Measurements from ENCODE around the gene B3GALT5. TPM values are rescaled to one million over a fixed set of nuclear protein-coding genes. Genes with fewer than 3 reads are reported as not detected.

The B3GALT5 gene
- total RNA-seq, 2 donors from 2014 or later: 0.64 to 1.2 TPM

GRCh38 chr21:39633770-39634181 is 21.0 kb downstream of the B3GALT5 start:
- Histone ChIP-seq H3K27me3 (replicated peaks; ENCODE audit: insufficient read depth) (no peaks in the 10 kb centered on the region), H3K4me3 (no peak overlapping the region), H3K4me1 (replicated peaks) (no peaks in the 10 kb centered on the region), H3K27ac (no peak overlapping the region), H3K9me3 (no peaks in the 10 kb centered on the region), H3K36me3 (no peaks in the 10 kb centered on the region)
- TF ChIP-seq POLR2A (IDR thresholded peaks at IDR 0.05) (no peak), CTCF (IDR thresholded peaks at IDR 0.05) (no peak), POLR2AphosphoS5 (IDR thresholded peaks at IDR 0.05) (no peak)
- intact Hi-C loops (cut with DNase I): no loop called here
- no peak for DNase-seq (ENCODE audit: low spot score)
- WGBS: 57% methylated on average over 5 of the region's 5 CpGs

- Histone ChIP-seq H3K4me3 (no peak overlapping the region), H3K4me1 (replicated peaks) (no peaks in the 10 kb centered on the region), H3K27ac (no peak overlapping the region), H3K36me3 (no peaks in the 10 kb centered on the region), H3K27me3 (replicated peaks; ENCODE audit: insufficient read depth) (no peaks in the 10 kb centered on the region), H3K9me3 (no peaks in the 10 kb centered on the region)
- WGBS: 95% methylated on average over 10 of the region's 10 CpGs
- DNase-seq (ENCODE audit: low spot score): no peak
- intact Hi-C loops (cut with DNase I): no loop called here
- TF ChIP-seq POLR2AphosphoS5 (IDR thresholded peaks at IDR 0.05): no peak
- no peak for TF ChIP-seq CTCF (IDR thresholded peaks at IDR 0.05)
- TF ChIP-seq POLR2A (IDR thresholded peaks at IDR 0.05): no peak
Measured at GRCh38 chr21:39634507-39634906, 21.8 kb downstream of the B3GALT5 start.

GRCh38 chr21:39637197-39637970 is 24.6 kb downstream of the B3GALT5 start:
- Histone ChIP-seq H3K9me3 (no peaks in the 10 kb centered on the region), H3K27ac (no peak overlapping the region), H3K36me3 (no peaks in the 10 kb centered on the region), H3K4me3 (no peak overlapping the region), H3K27me3 (replicated peaks; ENCODE audit: insufficient read depth) (no peaks in the 10 kb centered on the region), H3K4me1 (replicated peaks) (no peaks in the 10 kb centered on the region)
- no peak for DNase-seq (ENCODE audit: low spot score)
- TF ChIP-seq POLR2A (IDR thresholded peaks at IDR 0.05) (no peak), CTCF (IDR thresholded peaks at IDR 0.05) (no peak), POLR2AphosphoS5 (IDR thresholded peaks at IDR 0.05) (no peak)
- 64% methylated on average over 8 of the region's 8 CpGs for WGBS
- intact Hi-C loops (cut with DNase I): no loop called here

- 70% methylated on average over 5 of the region's 5 CpGs for WGBS
- no peaks in the 10 kb centered on the region for H3K36me3 ChIP-seq
- no peak overlapping the region for H3K27ac ChIP-seq
- H3K27me3 ChIP-seq (replicated peaks; ENCODE audit: insufficient read depth): no peaks in the 10 kb centered on the region
- H3K9me3 ChIP-seq: no peaks in the 10 kb centered on the region
- no peak for DNase-seq (ENCODE audit: low spot score)
- no peak for TF ChIP-seq CTCF (IDR thresholded peaks at IDR 0.05)
- no peak for TF ChIP-seq POLR2A (IDR thresholded peaks at IDR 0.05)
- TF ChIP-seq POLR2AphosphoS5 (IDR thresholded peaks at IDR 0.05): no peak
- no peak overlapping the region for H3K4me3 ChIP-seq
- intact Hi-C loops (cut with DNase I): no loop called here
- H3K4me1 ChIP-seq (replicated peaks): no peaks in the 10 kb centered on the region
Measured at GRCh38 chr21:39637971-39638240, 25.2 kb downstream of the B3GALT5 start.

- TF ChIP-seq POLR2AphosphoS5 (IDR thresholded peaks at IDR 0.05) (no peak), CTCF (IDR thresholded peaks at IDR 0.05) (no peak), POLR2A (IDR thresholded peaks at IDR 0.05) (no peak)
- Histone ChIP-seq H3K9me3 (no peaks in the 10 kb centered on the region), H3K27me3 (replicated peaks; ENCODE audit: insufficient read depth) (no peaks in the 10 kb centered on the region), H3K4me1 (replicated peaks) (no peaks in the 10 kb centered on the region), H3K27ac (no peak overlapping the region), H3K4me3 (no peak overlapping the region), H3K36me3 (no peaks in the 10 kb centered on the region)
- WGBS: 70% methylated on average over 13 of the region's 13 CpGs
- intact Hi-C loops (cut with DNase I): no loop called here
- DNase-seq (ENCODE audit: low spot score): no peak
Measured at GRCh38 chr21:39638281-39638680, 25.5 kb downstream of the B3GALT5 start.

Data from prostate gland (tissue), 2 donors.